MV-4-11 (cell line): ENCODE data around the gene SOX1.

Experiments
- DNase-seq: peaks from one replicate; lab custom pipeline; 2025; lab: John Stamatoyannopoulos, UW

The SOX1 gene

DNA sequence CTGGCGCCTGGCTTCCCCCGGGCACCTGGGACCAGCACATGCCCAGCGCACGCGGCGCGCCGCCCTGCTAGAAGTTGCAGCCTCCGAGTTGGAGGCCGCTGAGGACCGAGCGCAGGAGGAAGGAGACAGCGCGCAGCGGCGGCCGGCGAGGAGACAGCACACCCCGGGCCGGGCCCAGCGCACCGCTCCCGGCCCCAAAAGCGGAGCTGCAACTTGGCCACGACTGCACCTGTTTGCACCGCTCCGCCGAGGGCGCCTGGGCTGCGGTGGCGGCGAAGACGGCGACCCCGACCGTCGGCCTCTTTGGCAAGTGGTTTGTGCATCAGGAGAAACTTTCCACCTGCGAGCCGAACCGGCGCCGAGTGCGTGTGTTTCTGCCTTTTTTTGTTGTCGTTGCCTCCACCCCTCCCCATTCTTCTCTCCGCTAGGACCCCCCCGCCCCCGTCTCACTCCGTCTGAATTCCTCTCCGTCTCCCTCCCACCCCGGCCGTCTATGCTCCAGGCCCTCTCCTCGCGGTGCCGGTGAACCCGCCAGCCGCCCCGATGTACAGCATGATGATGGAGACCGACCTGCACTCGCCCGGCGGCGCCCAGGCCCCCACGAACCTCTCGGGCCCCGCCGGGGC lies at the start of gene SOX1:
Gene SOX1 (plus strand): TSS at position 34 of the 626 bp plus-strand sequence. CDS start 510 bp downstream, at position 544.
- no peak for DNase-seq

DNA sequence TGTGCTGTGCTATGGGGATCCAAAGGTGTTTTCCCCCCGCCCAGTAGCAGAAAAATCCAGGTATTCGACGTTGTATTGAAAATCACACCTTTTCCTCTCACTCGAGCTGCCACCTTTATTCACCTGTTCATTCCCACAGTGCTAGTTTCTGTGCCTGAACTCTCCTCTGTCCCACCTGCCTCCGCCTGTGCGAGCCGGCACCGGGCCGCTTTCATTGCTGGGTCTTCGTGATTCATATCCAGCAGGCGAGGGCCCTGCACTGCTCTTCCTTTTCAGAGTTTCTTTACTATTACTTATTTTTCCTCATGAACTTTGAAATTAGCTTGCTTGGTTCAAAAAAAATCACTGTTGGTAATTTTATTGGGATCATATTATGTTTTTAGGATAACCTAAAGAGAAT lies 42.4 kb upstream of the SOX1 start:
- DNase-seq, result no peak

DNA sequence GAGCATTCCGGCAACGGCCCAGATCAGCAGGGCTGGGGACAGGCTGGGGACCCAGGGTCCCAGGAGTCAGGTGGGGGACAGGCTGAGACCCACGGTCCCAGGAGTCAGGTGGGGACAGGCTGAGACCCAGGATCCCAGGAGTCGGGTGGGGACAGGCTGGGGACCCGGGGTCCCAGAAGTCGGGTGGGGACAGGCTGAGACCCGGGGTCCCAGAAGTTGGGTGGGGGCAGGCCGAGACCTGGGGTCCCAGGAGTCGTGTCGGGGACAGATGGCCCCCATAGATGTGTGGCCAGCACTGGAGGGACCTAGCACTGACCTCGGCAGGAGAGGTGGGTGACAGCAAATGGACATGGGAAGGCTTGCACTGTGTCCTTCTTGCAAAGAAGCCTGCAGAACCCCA lies 39.7 kb upstream of the SOX1 start:
- DNase-seq, result no peak

DNA sequence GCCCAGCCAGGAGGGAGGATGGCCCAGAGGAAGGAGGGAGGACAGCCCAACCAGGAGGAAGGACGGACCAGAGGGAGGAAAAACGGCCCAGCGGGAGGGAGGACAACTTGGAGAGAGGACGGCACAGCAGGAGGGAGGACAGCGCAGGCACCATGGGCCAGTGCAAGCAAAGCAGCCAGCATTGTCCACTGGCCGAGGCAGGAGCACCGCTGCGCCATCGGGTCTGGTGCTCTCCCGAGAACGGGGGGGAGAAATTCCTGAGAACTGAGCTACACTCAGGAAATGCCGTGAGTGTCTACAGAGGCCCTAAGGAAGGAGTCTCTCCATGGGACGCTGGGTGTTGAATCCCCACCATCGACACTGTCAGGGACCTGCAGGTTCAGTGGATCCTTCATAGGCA lies 38.5 kb upstream of the SOX1 start:
- DNase-seq, result no peak

DNA sequence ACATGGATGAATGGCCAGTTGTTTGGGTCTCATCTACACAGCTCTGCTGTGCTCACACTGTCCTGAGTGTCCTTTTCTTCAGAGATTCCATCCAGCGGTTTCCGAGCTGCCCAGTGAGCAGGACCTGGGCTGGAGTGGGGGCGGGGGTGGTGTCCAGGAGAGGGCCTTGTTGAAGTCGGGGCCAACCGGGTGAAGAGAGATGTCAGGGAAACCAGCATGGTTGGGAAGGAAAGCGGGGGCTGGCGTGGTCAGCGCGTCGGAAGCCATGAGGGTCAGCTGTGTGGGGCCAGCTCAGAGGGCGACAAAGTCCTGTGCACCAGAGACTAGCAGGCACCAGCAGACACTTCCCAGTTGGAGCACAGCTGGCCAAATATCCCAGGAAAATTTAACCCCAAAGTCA lies 37.8 kb upstream of the SOX1 start:
- no peak for DNase-seq

DNA sequence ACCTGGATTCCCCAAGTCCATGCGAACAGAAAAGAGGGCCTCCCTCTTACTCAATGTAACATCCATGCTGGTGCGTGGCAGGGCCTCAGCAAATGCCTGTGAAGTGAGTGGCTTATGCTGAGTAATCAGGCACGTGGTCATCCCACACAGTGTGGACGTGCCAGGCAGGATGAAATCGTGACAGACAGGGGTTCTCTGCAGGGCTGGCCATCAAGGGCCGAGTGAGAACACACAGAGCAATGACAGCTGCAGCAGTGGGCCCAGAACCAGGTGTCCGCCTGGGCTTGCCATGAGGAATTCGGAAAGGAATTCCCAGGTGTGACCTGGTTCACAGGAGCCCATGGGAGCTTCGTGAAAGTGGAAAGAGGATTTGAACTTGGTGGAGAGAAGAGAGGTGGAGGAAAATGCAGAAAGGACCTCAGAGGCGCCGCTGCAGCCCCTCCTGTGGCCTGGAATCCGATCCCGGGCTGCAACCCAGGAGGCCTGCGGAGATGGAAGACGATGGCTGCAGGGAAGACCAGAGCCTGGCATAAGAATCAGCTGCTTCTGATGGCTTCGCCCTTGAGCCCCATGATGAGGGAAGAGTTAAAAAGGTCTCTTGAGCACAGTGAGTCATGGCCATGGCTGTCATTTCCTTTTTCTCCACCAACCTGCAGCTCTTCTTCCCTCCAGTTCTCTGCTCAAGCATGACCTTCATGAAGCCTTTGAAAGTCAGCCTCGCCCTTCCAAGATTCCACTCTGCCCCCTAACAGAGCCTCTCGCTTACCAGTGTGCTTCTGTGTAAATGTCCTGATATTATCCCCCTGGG lies 34.6 kb upstream of the SOX1 start:
- no peak for DNase-seq

DNA sequence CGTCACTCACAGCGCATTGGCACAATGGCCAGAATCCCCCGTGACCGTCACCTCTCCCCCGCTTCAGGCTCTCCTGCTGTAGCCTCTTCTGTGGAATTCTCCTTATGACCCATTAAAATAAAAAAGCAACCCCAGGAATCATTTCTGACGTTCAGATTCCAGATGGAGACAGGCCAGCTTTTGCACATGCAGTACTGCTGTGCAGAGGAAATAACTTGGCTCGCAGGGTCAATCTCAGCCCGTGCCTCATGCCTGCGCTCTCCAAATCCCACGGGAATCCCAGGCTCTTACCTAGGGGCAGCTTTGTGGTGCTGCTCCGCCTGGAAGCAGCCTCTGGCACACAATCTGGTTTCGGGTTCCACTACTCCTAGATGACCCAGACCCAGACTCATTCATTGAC lies 32.7 kb upstream of the SOX1 start:
- DNase-seq, result no peak

DNA sequence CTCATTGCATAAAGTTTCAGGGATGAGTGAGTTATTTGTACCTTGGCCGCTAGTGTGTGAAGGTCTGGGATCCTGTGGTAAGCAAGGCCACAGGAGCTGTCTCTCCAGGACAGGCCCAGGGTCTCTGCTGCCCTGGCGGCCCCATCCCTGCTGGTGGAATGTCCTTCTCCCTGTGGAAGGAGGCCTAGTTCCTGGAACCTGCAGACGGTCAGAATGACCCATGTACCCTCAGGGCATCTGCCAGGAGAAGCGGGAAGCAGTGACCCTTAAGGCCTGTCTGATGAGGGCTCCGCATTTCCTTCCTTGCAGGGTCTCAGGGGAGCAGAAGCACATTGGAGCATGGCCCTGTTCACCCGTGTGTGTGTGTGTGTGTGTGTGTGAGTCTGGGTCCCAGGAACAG lies 32.1 kb upstream of the SOX1 start:
- DNase-seq, result no peak

DNA sequence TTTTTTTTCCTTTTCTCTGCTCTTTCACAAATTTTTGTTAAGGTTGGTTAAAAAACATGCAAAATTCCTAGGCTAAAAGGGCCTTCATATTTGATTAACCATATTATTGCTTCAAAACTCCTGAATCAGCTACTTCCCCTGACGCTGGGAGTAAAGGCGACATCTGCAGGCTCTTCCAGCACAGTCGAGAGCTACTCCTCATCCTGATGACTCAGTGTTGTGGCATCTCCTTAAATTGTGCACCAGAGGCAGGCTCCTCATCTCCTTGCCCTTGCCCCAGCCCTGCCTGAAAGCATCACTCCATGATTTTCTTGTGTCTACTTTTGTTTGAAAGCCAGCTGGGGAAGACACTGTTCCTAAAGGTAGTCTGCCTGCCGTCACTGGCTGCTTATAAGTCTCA lies 24.5 kb upstream of the SOX1 start:
- no peak for DNase-seq

DNA sequence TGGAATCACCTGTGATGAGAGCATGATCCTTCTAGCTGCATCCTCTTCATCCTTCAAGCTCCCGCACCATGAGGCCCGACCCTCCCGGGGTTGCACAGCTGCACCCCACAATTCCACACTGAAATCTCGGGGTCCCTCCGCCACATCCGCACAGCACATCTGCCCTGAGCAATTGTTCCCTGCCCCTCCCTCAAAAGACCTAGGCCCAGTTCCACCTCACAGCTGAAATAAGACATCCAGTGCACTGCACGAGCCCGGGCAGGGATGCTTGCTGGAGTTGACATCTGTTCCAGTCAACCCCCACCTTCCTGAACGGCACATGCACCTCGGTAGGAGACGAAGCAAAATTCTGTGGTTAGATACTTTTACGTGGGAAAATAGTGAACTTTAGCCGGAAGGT lies 14.7 kb upstream of the SOX1 start:
- DNase-seq, result no peak

DNA sequence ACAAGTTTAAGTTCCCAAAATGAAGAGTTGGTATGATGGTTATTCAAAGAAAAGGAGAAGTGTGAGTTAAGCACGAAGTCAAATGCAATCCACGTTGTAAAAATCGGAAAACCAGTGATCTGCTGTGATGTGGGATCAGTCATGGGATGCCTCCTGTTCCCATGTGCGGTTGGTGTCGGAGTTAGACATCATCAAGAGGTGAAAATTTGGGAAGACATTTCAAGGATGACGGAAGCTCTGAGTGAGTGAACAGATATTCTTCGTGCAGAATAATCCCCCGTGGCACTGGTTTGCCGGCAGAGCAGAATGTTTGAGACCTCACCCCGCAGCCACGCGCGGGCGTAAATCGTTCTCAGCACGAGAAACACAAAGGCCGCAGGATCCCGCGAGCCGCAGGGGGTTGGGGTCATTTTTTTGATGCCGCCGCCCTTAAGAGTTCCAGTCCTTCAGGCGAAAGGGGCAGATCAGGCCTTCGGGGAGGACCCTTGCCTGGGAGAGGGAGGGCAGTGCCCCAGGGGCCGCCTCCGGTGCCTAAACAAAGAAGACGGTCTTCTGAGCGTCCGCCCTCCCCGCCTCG lies 13.7 kb upstream of the SOX1 start:
- no peak for DNase-seq

DNA sequence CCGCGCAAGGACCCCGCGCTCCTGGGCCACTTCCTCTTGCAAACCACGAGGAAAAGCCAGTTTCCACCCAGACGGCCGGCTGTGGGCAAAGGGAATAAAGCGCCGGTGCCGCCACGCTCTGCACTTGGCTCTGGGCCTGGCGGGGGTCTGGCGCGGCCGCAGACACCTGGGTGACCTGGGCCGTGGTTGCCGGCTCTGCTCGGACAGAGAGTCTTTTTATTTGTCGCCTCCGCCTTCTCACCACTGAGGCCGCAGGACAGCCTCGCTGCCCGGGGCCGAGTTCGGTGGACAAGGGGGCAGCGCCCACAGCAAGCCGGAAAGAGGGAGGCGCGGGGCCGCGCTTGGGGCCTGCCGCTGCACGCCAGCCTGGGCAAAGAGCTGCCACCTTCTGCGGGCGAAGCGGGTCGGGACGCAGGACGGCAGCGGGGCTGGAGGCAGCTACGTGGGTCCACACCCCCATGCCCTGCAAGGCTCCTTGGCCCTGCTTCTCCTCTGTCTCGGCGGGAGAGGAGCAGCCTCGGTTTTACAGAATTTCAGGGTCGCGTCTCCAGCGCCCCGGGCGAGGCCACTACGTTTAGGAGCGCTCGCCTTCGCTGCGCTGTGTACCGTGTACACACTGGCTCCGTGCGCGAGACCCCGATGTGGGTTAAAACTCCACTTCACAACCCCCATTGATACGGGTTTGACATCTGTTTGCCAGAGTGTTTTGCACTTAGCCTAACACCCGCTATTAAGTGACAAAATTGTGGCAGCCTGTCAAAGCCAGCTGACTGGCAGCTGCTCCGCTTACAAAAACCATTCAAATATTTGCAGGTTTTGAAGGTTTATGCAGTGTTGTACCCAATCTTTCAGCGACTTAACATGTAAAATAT lies 13.0 kb upstream of the SOX1 start:
- DNase-seq, result no peak

DNA sequence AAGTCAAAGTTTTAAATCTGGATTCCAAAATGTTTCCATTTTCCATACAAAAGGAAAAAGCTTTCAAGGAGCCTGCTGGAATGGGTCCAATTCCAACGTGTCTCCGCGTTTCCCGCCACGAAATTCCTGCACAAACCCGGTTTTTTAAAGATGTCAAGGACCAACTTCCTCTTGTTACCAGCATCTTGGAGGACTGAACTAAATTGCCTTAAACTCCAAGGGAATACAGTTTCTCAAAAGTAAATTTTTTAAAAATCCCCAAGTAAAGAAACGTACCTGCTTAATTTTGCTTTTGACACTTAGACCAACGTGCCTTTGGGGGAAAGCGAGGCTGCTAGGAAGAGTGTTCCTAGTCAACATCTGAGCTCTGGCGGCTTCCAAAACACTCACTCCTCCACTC lies 12.3 kb upstream of the SOX1 start:
- DNase-seq, result no peak

DNA sequence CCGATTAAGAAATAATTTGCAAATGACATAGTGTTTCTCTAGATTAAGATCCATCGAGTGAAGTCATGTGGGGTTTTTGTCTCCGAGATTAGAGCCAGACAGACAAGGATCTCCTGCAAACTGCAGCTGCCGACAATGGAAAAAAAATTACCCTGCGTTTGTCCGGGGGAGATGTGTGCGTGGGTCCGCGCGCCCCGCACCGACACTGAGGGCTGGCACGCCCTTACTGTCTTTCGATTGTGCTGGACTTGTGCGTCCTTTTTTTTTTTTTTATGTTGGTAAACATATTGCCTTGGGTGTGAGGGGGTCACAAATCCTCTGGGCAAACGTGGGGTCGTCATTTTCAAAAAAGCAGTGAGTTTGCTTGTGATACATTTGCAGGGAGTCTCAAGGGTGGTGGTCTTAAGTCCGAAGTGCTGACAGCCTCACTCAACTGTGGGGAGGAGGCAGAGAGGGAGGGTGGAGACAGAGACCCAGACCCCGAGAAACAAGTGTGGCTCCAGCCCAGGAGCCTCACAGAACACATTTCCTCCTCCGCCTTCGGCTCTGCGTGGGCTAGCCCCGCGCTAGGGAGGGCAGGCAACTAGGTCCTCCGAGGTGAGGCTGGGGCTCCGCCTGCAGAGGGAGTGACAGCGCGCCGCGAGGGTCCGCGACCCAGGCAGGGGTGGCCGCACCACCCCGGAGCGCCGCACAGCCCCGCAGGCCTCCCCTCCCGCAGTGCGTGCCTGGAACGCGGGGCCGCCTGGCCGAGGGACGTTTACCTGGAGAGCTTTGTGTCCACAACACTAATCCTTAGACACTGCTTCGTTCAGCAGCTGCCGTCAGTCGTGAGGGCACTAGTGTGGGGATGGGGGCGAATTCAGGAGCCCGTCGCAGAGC lies 11.7 kb upstream of the SOX1 start:
- DNase-seq, result no peak

DNA sequence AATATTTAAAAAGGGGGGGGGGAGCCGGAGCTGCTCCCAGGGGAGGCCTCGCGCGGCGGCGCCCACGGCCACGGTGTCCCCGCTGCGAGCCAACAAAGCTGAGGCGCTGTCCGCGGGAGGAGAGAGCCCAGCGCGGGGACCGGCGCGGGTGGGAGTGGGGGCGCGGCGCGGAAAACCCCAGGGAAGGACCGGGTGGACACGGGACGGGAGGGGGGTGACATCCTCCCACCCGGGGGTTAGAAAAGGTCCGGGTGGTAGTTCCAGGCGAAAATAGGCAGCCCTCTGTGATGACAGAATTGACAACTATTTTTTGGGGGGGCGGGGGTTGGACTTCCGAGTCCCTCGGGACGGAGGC lies 11.1 kb upstream of the SOX1 start:
- no peak for DNase-seq

DNA sequence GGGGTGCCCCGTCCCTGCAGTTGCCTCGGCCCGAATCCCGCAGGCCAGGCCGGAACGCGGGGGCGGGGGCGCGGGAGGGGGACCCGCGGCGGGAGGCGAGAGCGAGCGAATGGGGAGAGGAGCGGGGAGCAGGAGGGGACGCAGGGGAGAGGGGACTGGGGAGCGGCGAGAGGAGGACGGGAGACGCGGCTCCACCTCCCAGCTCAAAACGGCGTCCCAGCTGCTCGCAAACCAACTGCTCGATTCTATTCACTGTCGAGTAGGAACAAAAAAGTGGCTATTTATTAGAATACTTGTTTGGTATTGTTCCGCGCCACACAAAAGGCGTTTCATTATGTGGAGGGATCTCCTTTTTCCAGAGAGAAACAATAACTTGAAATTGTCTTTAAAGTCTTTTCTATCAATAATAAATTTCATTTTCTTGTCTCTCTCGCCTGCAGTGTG lies 10.6 kb upstream of the SOX1 start:
- no peak for DNase-seq

DNA sequence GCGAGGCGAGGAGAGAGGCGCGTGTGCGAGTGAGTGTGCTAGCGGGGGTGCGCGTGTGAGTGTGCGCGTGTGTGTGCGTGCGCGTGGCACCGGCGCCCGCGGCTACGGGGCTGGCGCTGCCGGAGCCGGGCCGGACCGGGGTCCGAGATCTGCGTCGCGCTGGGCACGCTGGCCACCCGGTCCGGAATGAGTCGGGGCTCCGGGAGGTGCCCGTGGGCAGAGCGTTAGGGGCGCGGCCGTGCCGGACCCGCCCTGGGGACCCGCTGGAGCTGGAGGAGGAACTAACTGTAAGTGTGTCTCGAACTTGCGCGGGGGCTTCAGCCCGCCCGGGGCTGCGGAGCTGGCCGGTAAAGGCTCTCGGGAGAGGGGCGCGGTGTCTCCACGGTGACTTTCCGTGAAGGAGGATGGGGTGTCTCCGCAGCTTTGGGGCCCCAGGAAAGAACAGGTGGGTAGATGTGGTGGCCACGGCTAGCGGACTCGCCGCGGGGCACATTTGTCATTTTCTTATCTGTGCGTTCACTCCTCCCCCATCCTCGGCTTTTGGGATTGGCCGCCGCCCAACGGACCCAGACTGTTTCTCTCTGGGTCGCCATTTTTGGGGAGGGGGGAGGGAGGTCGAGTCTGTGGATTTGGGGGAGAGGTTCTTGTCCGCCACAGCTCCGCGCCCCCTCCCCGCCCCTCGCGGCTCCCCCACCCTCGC lies 10.1 kb upstream of the SOX1 start:
- no peak for DNase-seq

DNA sequence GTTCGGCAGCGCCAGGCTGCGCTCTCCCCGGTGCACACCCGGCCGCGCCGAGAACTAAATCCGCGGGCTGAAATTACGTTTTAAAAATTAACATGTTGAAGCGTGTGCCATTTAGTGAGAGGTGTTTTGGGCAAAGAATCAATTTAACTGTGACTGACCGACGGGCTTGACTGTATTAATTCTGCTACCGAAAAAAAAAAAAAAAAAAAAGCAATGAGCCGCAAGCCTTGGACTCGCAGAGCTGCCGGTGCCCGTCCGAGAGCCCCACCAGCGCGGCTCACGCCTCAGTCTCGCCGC lies 9.6 kb upstream of the SOX1 start:
- DNase-seq, result no peak

DNA sequence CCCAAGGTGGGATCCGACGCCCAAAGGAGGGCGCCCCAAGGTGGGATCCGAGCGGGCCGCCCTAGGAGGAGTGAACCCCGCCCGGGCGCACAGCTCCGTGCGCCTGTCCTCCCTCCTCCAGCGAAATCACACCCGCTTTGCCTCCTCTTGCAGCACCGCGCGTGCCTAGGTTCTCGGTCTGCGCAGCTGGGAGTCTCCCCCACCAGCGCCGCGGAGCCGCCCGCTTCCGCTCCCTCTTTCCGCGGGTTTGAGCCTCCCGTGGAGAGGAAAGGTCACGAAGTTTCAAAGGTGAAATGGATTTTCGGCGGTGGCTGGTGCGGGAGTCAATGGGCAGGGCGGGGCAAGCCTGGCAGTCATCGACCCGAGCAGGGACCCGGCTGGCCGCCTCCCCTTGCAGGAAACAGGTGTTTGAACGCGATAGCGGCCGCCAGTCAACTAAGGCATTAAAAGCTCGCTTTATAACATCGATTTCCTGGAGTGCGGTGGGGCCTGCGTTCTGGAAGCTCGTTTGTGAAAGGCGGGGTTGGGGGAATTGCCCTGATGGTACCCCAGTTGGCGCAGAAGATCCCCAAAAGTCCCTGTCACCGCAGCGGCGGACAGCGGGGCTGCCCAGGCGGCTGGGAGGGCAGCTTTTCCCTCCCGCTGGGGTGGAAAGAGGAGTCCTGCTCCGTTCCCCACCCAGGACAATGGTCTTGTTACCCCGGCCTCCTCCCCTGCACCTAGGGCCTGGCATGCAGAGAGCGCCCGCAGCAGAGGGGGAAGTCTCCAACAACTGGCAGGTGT lies 9.0 kb upstream of the SOX1 start:
- DNase-seq, result no peak

DNA sequence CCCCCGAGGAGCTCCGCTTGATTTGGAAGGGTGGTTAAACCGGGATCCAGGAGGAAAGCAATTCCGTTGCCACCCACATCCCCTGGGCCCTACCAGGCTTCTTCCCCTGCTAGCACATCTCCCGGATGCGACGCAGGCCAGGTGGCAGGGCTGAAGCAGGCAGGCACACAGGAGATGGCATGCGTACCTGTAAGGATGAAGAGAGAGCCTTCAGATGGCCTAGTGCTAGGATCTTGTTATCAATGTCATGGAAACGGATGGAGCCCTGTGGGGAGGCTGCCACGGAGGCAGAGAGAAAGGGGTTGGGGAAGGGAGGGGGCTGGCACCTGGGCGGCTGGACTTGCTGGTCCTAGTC lies 8.5 kb upstream of the SOX1 start:
- no peak for DNase-seq
